ENCODE results near the gene PCDHGA8. TPM values are rescaled to one million over a fixed set of nuclear protein-coding genes. Genes with fewer than 3 reads are reported as not detected.

Gene PCDHGA8
- total RNA-seq, 1 donor from 2014 or later, result 10.1 TPM

DNA sequence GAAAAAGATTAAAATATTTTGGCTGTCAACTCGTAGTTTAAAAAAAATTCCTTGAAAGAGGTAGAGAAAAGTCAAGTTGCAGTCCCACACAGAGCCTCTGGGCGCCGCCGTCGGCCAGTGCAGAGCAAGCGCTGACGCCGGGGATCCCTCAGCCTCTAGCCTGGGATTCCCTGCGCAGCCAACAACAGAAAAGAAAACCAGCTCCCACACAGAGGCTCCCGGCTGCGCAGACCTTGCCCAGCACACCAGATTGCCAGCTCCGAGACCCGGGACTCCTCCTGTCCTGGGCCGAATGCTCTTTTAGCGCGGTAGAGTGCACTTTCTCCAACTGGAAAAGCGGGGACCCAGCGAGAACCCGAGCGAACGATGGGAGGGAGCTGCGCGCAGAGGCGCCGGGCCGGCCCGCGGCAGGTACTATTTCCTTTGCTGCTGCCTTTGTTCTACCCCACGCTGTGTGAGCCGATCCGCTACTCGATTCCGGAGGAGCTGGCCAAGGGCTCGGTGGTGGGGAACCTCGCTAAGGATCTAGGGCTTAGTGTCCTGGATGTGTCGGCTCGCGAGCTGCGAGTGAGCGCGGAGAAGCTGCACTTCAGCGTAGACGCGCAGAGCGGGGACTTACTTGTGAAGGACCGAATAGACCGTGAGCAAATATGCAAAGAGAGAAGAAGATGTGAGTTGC, 25.2 kb downstream of the PCDHGA8 start, which contains the start of gene PCDHGB7:
Gene PCDHGB7, plus strand, starts transcription at position 184 of the 679 bp plus-strand sequence. Its CDS starts 183 bp downstream, at position 367.

DNA sequence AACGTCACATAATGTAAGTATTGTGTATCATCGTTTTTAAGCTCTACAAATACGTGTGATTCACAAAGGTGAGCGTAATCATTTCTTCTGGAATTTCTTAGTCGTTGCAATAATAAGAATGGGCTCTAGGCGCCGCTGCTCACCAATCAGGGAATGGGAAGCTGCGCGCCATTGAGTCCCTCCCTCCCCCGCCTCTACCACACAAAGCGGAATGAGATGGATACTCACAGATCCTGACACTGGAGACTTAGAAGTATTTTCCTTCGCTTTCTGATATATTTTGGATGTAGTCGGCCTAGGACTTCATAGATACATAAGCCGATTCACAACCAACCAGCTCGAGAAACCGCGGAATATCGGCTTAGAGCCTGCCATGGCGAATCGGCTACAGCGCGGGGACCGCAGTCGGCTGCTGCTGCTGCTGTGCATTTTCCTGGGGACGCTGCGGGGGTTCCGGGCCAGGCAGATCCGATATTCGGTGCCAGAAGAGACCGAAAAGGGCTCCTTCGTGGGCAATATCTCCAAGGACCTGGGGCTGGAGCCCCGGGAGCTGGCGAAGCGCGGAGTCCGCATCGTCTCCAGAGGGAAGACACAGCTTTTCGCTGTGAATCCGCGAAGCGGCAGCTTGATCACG, 28.5 kb downstream of the PCDHGA8 start, which contains the start of gene PCDHGA11:
Gene PCDHGA11, plus strand, starts transcription at position 197 of the 634 bp plus-strand sequence. Its CDS starts 177 bp downstream, at position 374.

DNA sequence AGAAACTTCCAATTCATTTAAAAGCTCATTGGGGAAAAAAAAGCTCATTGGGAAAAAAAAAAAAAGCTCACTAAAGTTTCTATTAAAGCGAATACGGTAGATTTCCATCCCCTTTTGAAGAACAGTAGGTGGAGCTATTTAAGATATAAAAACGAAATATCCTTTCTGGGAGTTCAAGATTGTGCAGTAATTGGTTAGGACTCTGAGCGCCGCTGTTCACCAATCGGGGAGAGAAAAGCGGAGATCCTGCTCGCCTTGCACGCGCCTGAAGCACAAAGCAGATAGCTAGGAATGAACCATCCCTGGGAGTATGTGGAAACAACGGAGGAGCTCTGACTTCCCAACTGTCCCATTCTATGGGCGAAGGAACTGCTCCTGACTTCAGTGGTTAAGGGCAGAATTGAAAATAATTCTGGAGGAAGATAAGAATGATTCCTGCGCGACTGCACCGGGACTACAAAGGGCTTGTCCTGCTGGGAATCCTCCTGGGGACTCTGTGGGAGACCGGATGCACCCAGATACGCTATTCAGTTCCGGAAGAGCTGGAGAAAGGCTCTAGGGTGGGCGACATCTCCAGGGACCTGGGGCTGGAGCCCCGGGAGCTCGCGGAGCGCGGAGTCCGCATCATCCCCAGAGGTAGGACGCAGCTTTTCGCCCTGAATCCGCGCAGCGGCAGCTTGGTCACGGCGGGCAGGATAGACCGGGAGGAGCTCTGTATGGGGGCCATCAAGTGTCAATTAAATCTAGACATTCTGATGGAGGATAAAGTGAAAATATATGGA, 38.1 kb downstream of the PCDHGA8 start, which contains the start of gene PCDHGA12:
Gene PCDHGA12, plus strand, starts transcription at position 176 of the 782 bp plus-strand sequence. Its CDS starts 253 bp downstream, at position 429.

Other genes with a start within 250 kb of the PCDHGA8 start
- gene PCDHB6, start 242.6 kb upstream of the PCDHGA8 start, total RNA-seq, result 2.0 TPM
- 7.9 TPM for gene PCDHB7, start 220.0 kb upstream of the PCDHGA8 start, total RNA-seq
- gene PCDHB8, start 214.8 kb upstream of the PCDHGA8 start, total RNA-seq, result 3.4 TPM
- gene PCDHB16, start 210.2 kb upstream of the PCDHGA8 start, total RNA-seq, result 9.2 TPM
- 5.9 TPM for gene PCDHB9, start 205.5 kb upstream of the PCDHGA8 start, total RNA-seq
- gene PCDHB10, start 200.3 kb upstream of the PCDHGA8 start, total RNA-seq, result 12.9 TPM
- 9.5 TPM for gene PCDHB11, start 193.0 kb upstream of the PCDHGA8 start, total RNA-seq
- 15.0 TPM for gene PCDHB12, start 183.9 kb upstream of the PCDHGA8 start, total RNA-seq
- 11.2 TPM for gene PCDHB13, start 178.7 kb upstream of the PCDHGA8 start, total RNA-seq
- 13.5 TPM for gene PCDHB14, start 169.3 kb upstream of the PCDHGA8 start, total RNA-seq
- gene PCDHB15, start 147.2 kb upstream of the PCDHGA8 start, total RNA-seq, result 14.5 TPM
- not detected for gene SLC25A2, start 88.6 kb upstream of the PCDHGA8 start, total RNA-seq
- gene TAF7, start 71.8 kb upstream of the PCDHGA8 start, total RNA-seq, result 133 TPM
- 1.8 TPM for gene PCDHGA1, start 62.1 kb upstream of the PCDHGA8 start, total RNA-seq
- 15.8 TPM for gene PCDHGA2, start 53.9 kb upstream of the PCDHGA8 start, total RNA-seq
- 7.5 TPM for gene PCDHGA3, start 48.8 kb upstream of the PCDHGA8 start, total RNA-seq
- 10.9 TPM for gene PCDHGB1, start 42.5 kb upstream of the PCDHGA8 start, total RNA-seq
- 11.1 TPM for gene PCDHGA4, start 37.6 kb upstream of the PCDHGA8 start, total RNA-seq
- 14.6 TPM for gene PCDHGB2, start 32.6 kb upstream of the PCDHGA8 start, total RNA-seq
- gene PCDHGA5, start 28.5 kb upstream of the PCDHGA8 start, total RNA-seq, result 10.6 TPM
- gene PCDHGB3, start 22.4 kb upstream of the PCDHGA8 start, total RNA-seq, result 14.2 TPM
- gene PCDHGA6, start 18.7 kb upstream of the PCDHGA8 start, total RNA-seq, result 13.2 TPM
- 11.2 TPM for gene PCDHGA7, start 9.9 kb upstream of the PCDHGA8 start, total RNA-seq
- gene PCDHGB4, start 4.9 kb upstream of the PCDHGA8 start, total RNA-seq, result 20.7 TPM
- 23.4 TPM for gene PCDHGB5, start 5.3 kb downstream of the PCDHGA8 start, total RNA-seq
- 21.7 TPM for gene PCDHGA9, start 10.1 kb downstream of the PCDHGA8 start, total RNA-seq
- gene PCDHGB6, start 15.4 kb downstream of the PCDHGA8 start, total RNA-seq, result 15.1 TPM
- 15.6 TPM for gene PCDHGA10, start 20.4 kb downstream of the PCDHGA8 start, total RNA-seq
- gene PCDHGB7, start 25.0 kb downstream of the PCDHGA8 start, total RNA-seq, result 26.6 TPM
- gene PCDHGA11, start 28.4 kb downstream of the PCDHGA8 start, total RNA-seq, result 19.0 TPM
- gene PCDHGA12, start 37.9 kb downstream of the PCDHGA8 start, total RNA-seq, result 12.6 TPM
- gene PCDHGC3, start 83.3 kb downstream of the PCDHGA8 start, total RNA-seq, result 79.3 TPM
- 25.1 TPM for gene PCDHGC4, start 92.4 kb downstream of the PCDHGA8 start, total RNA-seq
- gene PCDHGC5, start 96.4 kb downstream of the PCDHGA8 start, total RNA-seq, result 6.6 TPM
- 28.9 TPM for gene DIAPH1, start 226.4 kb downstream of the PCDHGA8 start, total RNA-seq
- gene HDAC3, start 244.2 kb downstream of the PCDHGA8 start, total RNA-seq, result 51.2 TPM
- 4.0 TPM for gene RELL2, start 244.4 kb downstream of the PCDHGA8 start, total RNA-seq